Measurements from ENCODE around the gene C1orf216. TPM values are rescaled to one million over a fixed set of nuclear protein-coding genes. Genes with fewer than 3 reads are reported as not detected.

Gene C1orf216
- total and polyA plus RNA-seq, 2 of the 4 experiments (the other 2 are of a cell fraction) = 13.4 to 16.7 TPM

GRCh38 chr1:35672116-35672515, 46.6 kb downstream of the C1orf216 start:
- Histone ChIP-seq H2BK120ac (ENCODE audit: low read depth, low read length) (no peak overlapping the region), H4K8ac (ENCODE audit: low read depth in 2 of 2, low read length in 2 of 2) (no peak overlapping the region), H3K27me3 (ENCODE audit: control insufficient read depth, insufficient read depth, low read length) (peaks cover 19% of the 10 kb centered on the region), H3K9me1 (ENCODE audit: insufficient read depth, low read length) (no peaks in the 10 kb centered on the region), H2BK5ac (ENCODE audit: low read depth, low read length, poor library complexity, severe bottlenecking) (no peak overlapping the region), H2AFZ (replicated peaks; ENCODE audit: low read length, poor library complexity) (no peak overlapping the region), H3K56ac (ENCODE audit: extremely low read depth, insufficient read depth, low read length) (no peak overlapping the region), H3K4ac (ENCODE audit: low read depth, low read length) (no peak overlapping the region), H3K4me3 (ENCODE audit: insufficient read depth, low read depth, low read length) (no peak overlapping the region), H2AK5ac (ENCODE audit: low read depth, low read length) (no peak overlapping the region), H3K9ac (ENCODE audit: low read depth, low read length) (no peak overlapping the region), H3K23ac (ENCODE audit: low read depth, low read length) (no peak overlapping the region), H4K20me1 (ENCODE audit: insufficient read depth, low read length) (no peaks in the 10 kb centered on the region), H3K4me1 (ENCODE audit: control insufficient read depth, insufficient read depth, low read length) (no peaks in the 10 kb centered on the region), H3K27ac (ENCODE audit: insufficient read depth, low read length) (no peak overlapping the region), H3K14ac (replicated peaks; ENCODE audit: low read depth, low read length) (no peak overlapping the region), H4K5ac (ENCODE audit: low read depth, low read length) (no peak overlapping the region), H3K4me2 (ENCODE audit: low read depth, low read length) (no peak overlapping the region), H2BK20ac (ENCODE audit: low read depth, low read length) (no peak overlapping the region), H2BK15ac (ENCODE audit: low read depth, low read length) (no peak overlapping the region), H4K91ac (ENCODE audit: insufficient read depth, low read depth, low read length) (no peak overlapping the region), H3K18ac (ENCODE audit: low read depth, low read length) (no peak overlapping the region), H2AK9ac (replicated peaks; ENCODE audit: low read depth, low read length, poor library complexity) (no peak overlapping the region), H3K79me1 (ENCODE audit: low read depth in 1 of 2, low read length in 2 of 2) (no peaks in the 10 kb centered on the region), H3K9me3 (ENCODE audit: control insufficient read depth, insufficient read depth, low read length) (no peaks in the 10 kb centered on the region), H3K36me3 (ENCODE audit: control insufficient read depth, insufficient read depth, low read length) (no peaks in the 10 kb centered on the region)
- DNase-seq (no peak), ATAC-seq (ENCODE audit: low read depth) (no peak)
- BruUV-seq (replicated peaks) = no TSS peak
- intact Hi-C loops (cut with micrococcal nuclease) (no loop called here), dilution Hi-C loops (cut with HindIII; ENCODE audit: low sequenced_read_pairs, unreplicated experiment) (no loop called here), in situ Hi-C loops (cut with MboI; ENCODE audit: low sequenced_read_pairs) (no loop called here)
- 80% methylated on average over 1 of the region's 6 CpGs; no CpG with 5 or more reads in 1 of the 2 experiments for WGBS, 2 experiments (ENCODE audit: extremely low coverage in 2 of 2, insufficient read length in 1 of 2)
- ChIA-PET POLR2A (ENCODE audit: unreplicated experiment) (no interaction called here), CTCF (no interaction called here)
- TF ChIP-seq BHLHE40 (IDR thresholded peaks at IDR 0.05; ENCODE audit: low read depth, low read length) = no peak
- TF ChIP-seq CHD1 (IDR thresholded peaks at IDR 0.05; ENCODE audit: low read depth, low read length) = no peak
